ENCODE measurements around the gene NR2C2AP. TPM values are rescaled to one million over a fixed set of nuclear protein-coding genes. Genes with fewer than 3 reads are reported as not detected.

Gene NR2C2AP
- total and polyA plus RNA-seq, 7 donors = 8.3 to 25.3 (median 14.4) TPM

GRCh38 chr19:19165396-19165795 lies 37.8 kb downstream of the NR2C2AP start:
- WGBS, 2 donors = 97% methylated on average over 1 of the region's 1 CpG
- Histone ChIP-seq H3K4me3 (no peak overlapping the region), H3K27ac (no peak overlapping the region), H3K27me3 (peaks cover 0 to 10% (median 5%) of the 10 kb centered on the region in 3 donors), H3K9me3 (no peaks in the 10 kb centered on the region), H3K4me1 (peaks cover 0 to 9% (median 7%) of the 10 kb centered on the region in 4 donors), H3K36me3 (no peaks in the 10 kb centered on the region)
- no peak for DNase-seq
- no peak for TF ChIP-seq POLR2A (IDR thresholded peaks at IDR 0.05)
- intact Hi-C loops (cut with DNase I) = no loop called here

- no peak for DNase-seq
- H3K27ac ChIP-seq = no peak overlapping the region
- 93% methylated on average over 7 of the region's 7 CpGs for WGBS, 2 donors
- intact Hi-C loops (cut with DNase I) = no loop called here
- no peaks in the 10 kb centered on the region for H3K27me3 ChIP-seq
- TF ChIP-seq EP300 (IDR thresholded peaks at IDR 0.05) = no peak
- TF ChIP-seq POLR2A (IDR thresholded peaks at IDR 0.05) = no peak
- TF ChIP-seq, protein P1, sequence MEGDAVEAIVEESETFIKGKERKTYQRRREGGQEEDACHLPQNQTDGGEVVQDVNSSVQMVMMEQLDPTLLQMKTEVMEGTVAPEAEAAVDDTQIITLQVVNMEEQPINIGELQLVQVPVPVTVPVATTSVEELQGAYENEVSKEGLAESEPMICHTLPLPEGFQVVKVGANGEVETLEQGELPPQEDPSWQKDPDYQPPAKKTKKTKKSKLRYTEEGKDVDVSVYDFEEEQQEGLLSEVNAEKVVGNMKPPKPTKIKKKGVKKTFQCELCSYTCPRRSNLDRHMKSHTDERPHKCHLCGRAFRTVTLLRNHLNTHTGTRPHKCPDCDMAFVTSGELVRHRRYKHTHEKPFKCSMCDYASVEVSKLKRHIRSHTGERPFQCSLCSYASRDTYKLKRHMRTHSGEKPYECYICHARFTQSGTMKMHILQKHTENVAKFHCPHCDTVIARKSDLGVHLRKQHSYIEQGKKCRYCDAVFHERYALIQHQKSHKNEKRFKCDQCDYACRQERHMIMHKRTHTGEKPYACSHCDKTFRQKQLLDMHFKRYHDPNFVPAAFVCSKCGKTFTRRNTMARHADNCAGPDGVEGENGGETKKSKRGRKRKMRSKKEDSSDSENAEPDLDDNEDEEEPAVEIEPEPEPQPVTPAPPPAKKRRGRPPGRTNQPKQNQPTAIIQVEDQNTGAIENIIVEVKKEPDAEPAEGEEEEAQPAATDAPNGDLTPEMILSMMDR (IDR thresholded peaks at IDR 0.05) = no peak
- TF ChIP-seq POLR2AphosphoS5 (IDR thresholded peaks at IDR 0.05) = no peak
- no peak overlapping the region for H3K4me3 ChIP-seq
- no peaks in the 10 kb centered on the region for H3K36me3 ChIP-seq
- H3K9me3 ChIP-seq = no peaks in the 10 kb centered on the region
- H3K4me1 ChIP-seq = no peaks in the 10 kb centered on the region
These were observed 40.7 kb downstream of the NR2C2AP start for GRCh38 chr19:19162495-19162894.

DNA sequence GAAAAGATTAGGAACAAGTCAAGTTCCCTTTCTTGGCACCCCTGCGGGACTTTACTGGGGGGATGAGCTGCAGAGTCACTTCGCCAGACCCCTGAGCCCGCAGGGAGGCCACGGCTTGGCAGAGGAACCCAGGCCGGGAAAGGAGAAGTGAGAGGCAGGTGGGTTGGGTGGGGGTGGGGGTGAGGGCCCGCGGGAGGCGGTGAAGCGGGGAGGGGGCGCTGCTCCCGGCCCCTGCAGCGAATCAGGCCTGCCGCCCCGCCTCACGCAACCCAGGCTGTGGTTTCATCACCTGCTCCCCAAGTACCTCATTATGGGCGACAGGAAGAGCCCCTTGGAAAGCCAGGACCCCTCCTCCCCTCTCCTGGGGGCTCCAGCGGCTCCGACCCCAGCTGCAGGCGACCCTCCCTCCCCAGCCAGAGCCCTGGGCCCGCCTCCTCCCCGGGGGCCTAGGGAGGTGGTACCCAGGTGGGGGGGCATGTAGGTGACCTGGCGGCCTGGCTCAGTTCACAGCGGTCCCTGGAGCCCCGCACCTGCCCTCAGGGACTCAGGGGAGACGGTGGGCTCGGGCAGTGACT lies 42.7 kb downstream of the NR2C2AP start:
- 50 to 86% methylated on average over 26 of the region's 26 CpGs for WGBS, 2 donors
- no peaks in the 10 kb centered on the region for H3K9me3 ChIP-seq
- TF ChIP-seq POLR2AphosphoS5 (IDR thresholded peaks at IDR 0.05) = no peak
- no peak for TF ChIP-seq POLR2A (IDR thresholded peaks at IDR 0.05)
- TF ChIP-seq, protein P1 (IDR thresholded peaks at IDR 0.05) = no peak
- no peak for TF ChIP-seq EP300 (IDR thresholded peaks at IDR 0.05)
- no peaks in the 10 kb centered on the region for H3K4me1 ChIP-seq
- H3K4me3 ChIP-seq = no peak overlapping the region
- H3K36me3 ChIP-seq = peaks cover 0 to 11% (median 0%) of the 10 kb centered on the region in 4 donors
- intact Hi-C loops (cut with DNase I) = no loop called here
- DNase-seq = no peak
- no peak overlapping the region for H3K27ac ChIP-seq
- H3K27me3 ChIP-seq = no peaks in the 10 kb centered on the region

GRCh38 chr19:19159534-19159933 lies 43.7 kb downstream of the NR2C2AP start:
- WGBS, 2 donors = 90 to 96% methylated on average over 4 of the region's 4 CpGs
- intact Hi-C loops (cut with DNase I) = no loop called here
- Histone ChIP-seq H3K4me3 (no peak overlapping the region), H3K36me3 (peaks cover 0 to 11% (median 0%) of the 10 kb centered on the region in 4 donors), H3K27me3 (no peaks in the 10 kb centered on the region), H3K9me3 (no peaks in the 10 kb centered on the region), H3K4me1 (no peaks in the 10 kb centered on the region), H3K27ac (no peak overlapping the region)
- DNase-seq = no peak
- TF ChIP-seq POLR2A (IDR thresholded peaks at IDR 0.05) (no peak), EP300 (IDR thresholded peaks at IDR 0.05) (no peak), POLR2AphosphoS5 (IDR thresholded peaks at IDR 0.05) (no peak)
- TF ChIP-seq, protein P1 (IDR thresholded peaks at IDR 0.05) = no peak

GRCh38 chr19:19157808-19158207 lies 45.4 kb downstream of the NR2C2AP start:
- TF ChIP-seq EP300 (IDR thresholded peaks at IDR 0.05) (no peak), POLR2A (IDR thresholded peaks at IDR 0.05) (no peak), POLR2AphosphoS5 (IDR thresholded peaks at IDR 0.05) (no peak)
- TF ChIP-seq, protein P1 (IDR thresholded peaks at IDR 0.05) = no peak
- DNase-seq = no peak
- intact Hi-C loops (cut with DNase I) = no loop called here
- Histone ChIP-seq H3K9me3 (no peaks in the 10 kb centered on the region), H3K27ac (no peak overlapping the region), H3K4me3 (no peak overlapping the region), H3K36me3 (peaks cover 0 to 11% (median 0%) of the 10 kb centered on the region in 4 donors), H3K27me3 (no peaks in the 10 kb centered on the region), H3K4me1 (no peaks in the 10 kb centered on the region)
- WGBS, 2 donors = 79 to 84% methylated on average over 6 of the region's 6 CpGs

Data from sigmoid colon (tissue), 7 donors.